Measurements from ENCODE around the gene ZNF530.

Gene ZNF530

DNA sequence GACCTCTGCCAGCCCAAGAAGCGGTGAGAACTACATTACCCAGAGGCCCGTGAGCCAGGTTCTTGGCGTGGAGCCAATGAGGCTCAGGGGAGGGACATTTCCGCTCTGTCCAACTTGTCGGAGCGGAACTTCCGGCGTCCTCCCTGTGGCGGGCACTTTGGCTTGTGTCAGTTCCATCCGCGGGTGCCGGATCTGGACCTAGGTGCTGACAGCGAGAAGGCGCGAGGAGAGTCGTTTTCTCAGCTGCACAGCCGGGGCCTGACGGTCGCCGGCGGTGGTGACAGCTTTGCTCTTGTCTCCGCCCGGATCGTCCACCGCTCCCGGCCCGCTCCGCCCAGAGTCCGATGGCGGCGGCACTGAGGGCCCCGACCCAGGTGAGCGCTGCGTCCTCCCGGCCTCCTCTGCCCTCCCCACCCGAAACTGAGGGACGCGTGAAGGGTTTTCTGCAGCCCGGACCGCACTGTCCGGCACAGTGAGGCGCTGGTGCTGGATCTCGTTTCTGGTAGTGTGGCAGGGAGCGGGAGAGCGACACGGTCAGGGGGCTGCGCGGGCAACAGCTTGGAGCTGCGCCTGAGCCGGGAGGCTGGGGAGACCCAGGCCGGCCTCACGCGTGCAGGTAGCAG is at the start of gene ZNF530:
Gene ZNF530 (plus strand): TSS at position 125 of the 623 bp plus-strand sequence. CDS start 4,461 bp downstream, outside the sequence.
- TF ChIP-seq, protein P1, sequence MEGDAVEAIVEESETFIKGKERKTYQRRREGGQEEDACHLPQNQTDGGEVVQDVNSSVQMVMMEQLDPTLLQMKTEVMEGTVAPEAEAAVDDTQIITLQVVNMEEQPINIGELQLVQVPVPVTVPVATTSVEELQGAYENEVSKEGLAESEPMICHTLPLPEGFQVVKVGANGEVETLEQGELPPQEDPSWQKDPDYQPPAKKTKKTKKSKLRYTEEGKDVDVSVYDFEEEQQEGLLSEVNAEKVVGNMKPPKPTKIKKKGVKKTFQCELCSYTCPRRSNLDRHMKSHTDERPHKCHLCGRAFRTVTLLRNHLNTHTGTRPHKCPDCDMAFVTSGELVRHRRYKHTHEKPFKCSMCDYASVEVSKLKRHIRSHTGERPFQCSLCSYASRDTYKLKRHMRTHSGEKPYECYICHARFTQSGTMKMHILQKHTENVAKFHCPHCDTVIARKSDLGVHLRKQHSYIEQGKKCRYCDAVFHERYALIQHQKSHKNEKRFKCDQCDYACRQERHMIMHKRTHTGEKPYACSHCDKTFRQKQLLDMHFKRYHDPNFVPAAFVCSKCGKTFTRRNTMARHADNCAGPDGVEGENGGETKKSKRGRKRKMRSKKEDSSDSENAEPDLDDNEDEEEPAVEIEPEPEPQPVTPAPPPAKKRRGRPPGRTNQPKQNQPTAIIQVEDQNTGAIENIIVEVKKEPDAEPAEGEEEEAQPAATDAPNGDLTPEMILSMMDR (IDR thresholded peaks at IDR 0.05; ENCODE audit: poor library complexity, severe bottlenecking), result peak; percentile 8
- peak; percentile 96 for ATAC-seq (ENCODE audit: low read depth)
- peaks cover 2% of the 10 kb centered on the region for H3K4me1 ChIP-seq (ENCODE audit: insufficient read depth, poor library complexity, severe bottlenecking)
- DNase-seq (ENCODE audit: low spot score), result peak; percentile 91
- peaks cover 6% of the 10 kb centered on the region for H3K9me3 ChIP-seq (ENCODE audit: severe bottlenecking)
- no peak within 1 kb of the TSS for H3K27ac ChIP-seq (ENCODE audit: poor library complexity, severe bottlenecking)
- H3K4me3 ChIP-seq (ENCODE audit: severe bottlenecking), result peak within 1 kb of the TSS; percentile 83
- H3K27me3 ChIP-seq (ENCODE audit: insufficient read depth, poor library complexity, severe bottlenecking), result no peaks in the 10 kb centered on the region
- peaks cover 12% of the 10 kb centered on the region for H3K36me3 ChIP-seq (ENCODE audit: low read depth)

DNA sequence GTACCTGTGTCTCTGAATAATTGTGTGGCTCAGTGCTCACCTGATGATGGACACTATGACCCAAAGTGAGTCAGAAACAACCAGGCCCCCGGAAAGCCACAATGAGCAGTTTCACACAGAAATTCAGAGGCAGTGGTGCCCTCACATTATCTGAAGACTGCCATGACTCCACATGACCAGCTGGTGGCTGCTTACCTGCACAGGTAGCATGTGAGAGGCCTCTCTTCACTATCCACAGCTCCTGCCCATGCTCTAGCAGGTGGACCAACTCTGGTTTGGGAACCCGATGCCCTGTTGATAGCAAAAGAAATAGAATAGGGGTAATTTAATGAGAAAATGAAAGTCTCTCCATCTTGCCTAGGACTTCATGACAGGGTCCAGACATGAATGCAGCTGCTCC is 47.3 kb upstream of the ZNF530 start:
- DNase-seq (ENCODE audit: low spot score), result no peak
- H3K9me3 ChIP-seq (ENCODE audit: severe bottlenecking), result peaks cover 8% of the 10 kb centered on the region
- peaks cover 85% of the 10 kb centered on the region for H3K36me3 ChIP-seq (ENCODE audit: low read depth)
- no peak overlapping the region for H3K27ac ChIP-seq (ENCODE audit: poor library complexity, severe bottlenecking)
- ATAC-seq (ENCODE audit: low read depth), result no peak
- no peaks in the 10 kb centered on the region for H3K27me3 ChIP-seq (ENCODE audit: insufficient read depth, poor library complexity, severe bottlenecking)
- no peak overlapping the region for H3K4me3 ChIP-seq (ENCODE audit: severe bottlenecking)
- TF ChIP-seq, protein P1 (IDR thresholded peaks at IDR 0.05; ENCODE audit: poor library complexity, severe bottlenecking), result no peak
- no peaks in the 10 kb centered on the region for H3K4me1 ChIP-seq (ENCODE audit: insufficient read depth, poor library complexity, severe bottlenecking)

DNA sequence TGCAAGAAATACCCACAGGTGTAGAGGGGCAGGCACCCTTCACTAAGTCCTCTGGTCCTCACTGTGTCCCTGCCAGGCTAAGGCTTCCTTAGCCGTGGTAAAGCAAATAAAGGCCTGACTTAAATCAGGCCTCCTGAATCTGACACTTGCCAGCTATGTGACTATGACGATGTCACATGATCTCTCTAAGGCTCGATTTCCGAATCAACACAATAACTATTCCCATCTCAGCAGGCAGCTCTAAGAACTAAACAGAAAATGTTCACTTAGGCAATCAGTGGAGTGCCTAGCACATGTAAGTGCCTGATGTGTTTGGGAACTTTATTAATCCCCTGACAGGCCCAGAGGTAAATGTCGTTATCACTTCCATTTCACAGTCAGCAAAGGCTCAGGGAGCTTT is 42.0 kb upstream of the ZNF530 start:
- peaks cover 4% of the 10 kb centered on the region for H3K4me1 ChIP-seq (ENCODE audit: insufficient read depth, poor library complexity, severe bottlenecking)
- TF ChIP-seq, protein P1 (IDR thresholded peaks at IDR 0.05; ENCODE audit: poor library complexity, severe bottlenecking), result no peak
- DNase-seq (ENCODE audit: low spot score) (no peak), ATAC-seq (ENCODE audit: low read depth) (no peak)
- peaks cover 33% of the 10 kb centered on the region for H3K36me3 ChIP-seq (ENCODE audit: low read depth)
- H3K27me3 ChIP-seq (ENCODE audit: insufficient read depth, poor library complexity, severe bottlenecking), result no peaks in the 10 kb centered on the region
- no peak overlapping the region for H3K4me3 ChIP-seq (ENCODE audit: severe bottlenecking)
- H3K27ac ChIP-seq (ENCODE audit: poor library complexity, severe bottlenecking), result no peak overlapping the region
- H3K9me3 ChIP-seq (ENCODE audit: severe bottlenecking), result no peaks in the 10 kb centered on the region

DNA sequence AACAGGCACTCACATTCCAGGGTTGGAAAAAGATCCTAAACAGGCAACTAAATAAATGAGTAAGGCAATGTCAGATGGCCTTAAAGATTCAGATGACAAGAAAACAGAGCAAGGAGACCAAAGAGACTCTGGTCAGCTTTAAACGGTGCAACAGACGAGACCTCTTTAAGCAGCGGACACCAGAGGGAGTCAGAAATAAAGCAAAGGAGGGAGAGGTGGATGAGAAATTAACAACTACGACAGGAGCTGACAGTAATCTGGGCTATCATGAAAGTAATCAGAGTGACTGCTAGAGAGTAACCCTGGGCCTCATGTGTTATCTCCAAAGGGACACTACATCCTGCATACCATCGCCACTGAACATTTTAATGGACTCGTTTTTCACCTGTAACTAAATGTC is 41.2 kb upstream of the ZNF530 start:
- peaks cover 4% of the 10 kb centered on the region for H3K4me1 ChIP-seq (ENCODE audit: insufficient read depth, poor library complexity, severe bottlenecking)
- ATAC-seq (ENCODE audit: low read depth), result no peak
- no peak for DNase-seq (ENCODE audit: low spot score)
- H3K27ac ChIP-seq (ENCODE audit: poor library complexity, severe bottlenecking), result no peak overlapping the region
- peaks cover 26% of the 10 kb centered on the region for H3K36me3 ChIP-seq (ENCODE audit: low read depth)
- H3K27me3 ChIP-seq (ENCODE audit: insufficient read depth, poor library complexity, severe bottlenecking), result no peaks in the 10 kb centered on the region
- TF ChIP-seq, protein P1 (IDR thresholded peaks at IDR 0.05; ENCODE audit: poor library complexity, severe bottlenecking), result no peak
- no peaks in the 10 kb centered on the region for H3K9me3 ChIP-seq (ENCODE audit: severe bottlenecking)
- H3K4me3 ChIP-seq (ENCODE audit: severe bottlenecking), result peak overlapping the region; percentile 70

DNA sequence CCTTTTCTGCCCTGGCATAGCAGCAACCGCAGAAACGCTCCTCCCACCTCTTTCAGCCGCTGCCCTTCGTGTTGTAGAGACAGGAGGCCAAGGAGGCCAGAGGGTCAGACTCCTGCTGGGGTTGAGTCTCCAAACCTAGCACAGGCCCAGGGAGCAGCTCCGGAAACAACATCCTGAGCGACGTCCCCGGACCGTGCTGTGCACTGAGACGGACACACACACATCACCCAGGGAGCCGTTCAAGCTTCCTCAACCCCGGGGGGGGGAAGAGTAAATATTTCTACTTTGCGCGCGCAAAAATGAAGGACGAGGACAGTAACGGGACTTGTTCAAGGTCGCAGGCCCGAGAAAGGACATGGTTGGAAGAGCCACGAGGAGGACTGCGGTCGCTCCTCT is 40.7 kb upstream of the ZNF530 start:
- Histone ChIP-seq H3K9me3 (ENCODE audit: severe bottlenecking) (no peaks in the 10 kb centered on the region), H3K36me3 (ENCODE audit: low read depth) (peaks cover 23% of the 10 kb centered on the region), H3K27me3 (ENCODE audit: insufficient read depth, poor library complexity, severe bottlenecking) (no peaks in the 10 kb centered on the region), H3K4me3 (ENCODE audit: severe bottlenecking) (peak overlapping the region; percentile 70), H3K27ac (ENCODE audit: poor library complexity, severe bottlenecking) (peak overlapping the region; percentile 55), H3K4me1 (ENCODE audit: insufficient read depth, poor library complexity, severe bottlenecking) (peaks cover 4% of the 10 kb centered on the region)
- TF ChIP-seq, protein P1 (IDR thresholded peaks at IDR 0.05; ENCODE audit: poor library complexity, severe bottlenecking), result no peak
- DNase-seq (ENCODE audit: low spot score) (no peak), ATAC-seq (ENCODE audit: low read depth) (peak; percentile 37)

Data from RWPE2 (cell line).